ENCODE data around the gene YIPF5.

DNA sequence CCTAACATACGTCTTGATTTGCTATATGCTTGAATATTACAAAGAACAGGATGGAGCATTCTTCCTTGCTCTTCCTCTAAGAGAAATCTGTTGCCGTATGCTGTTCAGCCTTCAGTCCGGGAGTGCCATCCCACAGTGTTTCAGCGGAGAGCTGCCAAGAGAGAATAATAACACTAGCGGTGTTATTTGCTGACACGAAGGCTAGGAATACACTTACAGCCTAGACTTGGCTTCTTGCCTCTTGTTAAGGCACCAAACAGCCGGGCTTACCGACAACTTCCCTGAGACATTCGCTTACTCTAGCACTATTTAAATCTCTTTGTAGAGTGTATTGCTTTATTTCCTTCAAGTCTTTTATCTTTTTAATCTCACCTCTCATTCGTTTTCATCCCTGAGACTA, 31.6 kb upstream of the YIPF5 start:
- TF ChIP-seq CTCF (IDR thresholded peaks at IDR 0.05; ENCODE audit: low read depth, low read length) = no peak
- no peak for TF ChIP-seq POLR2A (IDR thresholded peaks at IDR 0.05; ENCODE audit: extremely low read depth, insufficient read length)
- TF ChIP-seq, protein P1, sequence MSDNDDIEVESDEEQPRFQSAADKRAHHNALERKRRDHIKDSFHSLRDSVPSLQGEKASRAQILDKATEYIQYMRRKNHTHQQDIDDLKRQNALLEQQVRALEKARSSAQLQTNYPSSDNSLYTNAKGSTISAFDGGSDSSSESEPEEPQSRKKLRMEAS (IDR thresholded peaks at IDR 0.05; ENCODE audit: low read depth, low read length) = no peak
- TF ChIP-seq MYC (IDR thresholded peaks at IDR 0.05; ENCODE audit: low read depth, low read length) = no peak

All from NB4 (cell line).